ENCODE measurements around the gene PNMA6E. TPM values are rescaled to one million over a fixed set of nuclear protein-coding genes. Genes with fewer than 3 reads are reported as not detected.

PNMA6E gene
- total RNA-seq, 6 experiments from 2014 or later = not detected

GRCh38 chrX:153442463-153442862 lies 41.3 kb upstream of the PNMA6E start:
- no peaks in the 10 kb centered on the region for H3K27me3 ChIP-seq
- H3K4me3 ChIP-seq = no peak overlapping the region
- DNase-seq (no peak), ATAC-seq (no peak)
- no peak overlapping the region for H3K27ac ChIP-seq
- H3K9me3 ChIP-seq = no peaks in the 10 kb centered on the region
- TF ChIP-seq POLR2A (IDR thresholded peaks at IDR 0.05) (no peak), CTCF (IDR thresholded peaks at IDR 0.05) (no peak)
- no peaks in the 10 kb centered on the region for H3K36me3 ChIP-seq
- no peaks in the 10 kb centered on the region for H3K4me1 ChIP-seq
- intact Hi-C loops (cut with DNase I) = no loop called here
- WGBS (ENCODE audit: insufficient coverage, low coverage, low lambda C conversion rate, missing lambda C conversion rate) = 67% methylated on average over 1 of the region's 5 CpGs

- Histone ChIP-seq H3K27me3 (no peaks in the 10 kb centered on the region), H3K27ac (no peak overlapping the region), H3K4me3 (no peak overlapping the region), H3K36me3 (no peaks in the 10 kb centered on the region), H3K9me3 (no peaks in the 10 kb centered on the region), H3K4me1 (no peaks in the 10 kb centered on the region)
- ATAC-seq (no peak), DNase-seq (no peak)
- intact Hi-C loops (cut with DNase I) = no loop called here
- no peak for TF ChIP-seq POLR2A (IDR thresholded peaks at IDR 0.05)
- WGBS (ENCODE audit: insufficient coverage, low coverage, low lambda C conversion rate, missing lambda C conversion rate) = 30% methylated on average over 1 of the region's 9 CpGs
These were observed 40.8 kb upstream of the PNMA6E start for GRCh38 chrX:153441981-153442380.

- H3K27me3 ChIP-seq = no peaks in the 10 kb centered on the region
- intact Hi-C loops (cut with DNase I) = no loop called here
- ATAC-seq = no peak
- no peaks in the 10 kb centered on the region for H3K36me3 ChIP-seq
- 51% methylated on average over 7 of the region's 7 CpGs for WGBS (ENCODE audit: insufficient coverage, low coverage, low lambda C conversion rate, missing lambda C conversion rate)
- no peak for TF ChIP-seq CTCF (IDR thresholded peaks at IDR 0.05)
- TF ChIP-seq POLR2A (IDR thresholded peaks at IDR 0.05) = no peak
- no peaks in the 10 kb centered on the region for H3K4me1 ChIP-seq
- DNase-seq = no peak
- H3K9me3 ChIP-seq = no peaks in the 10 kb centered on the region
- no peak overlapping the region for H3K27ac ChIP-seq
- H3K4me3 ChIP-seq = no peak overlapping the region
These were observed 40.1 kb upstream of the PNMA6E start for GRCh38 chrX:153441296-153441695.

GRCh38 chrX:153440556-153441135 lies 39.5 kb upstream of the PNMA6E start:
- Histone ChIP-seq H3K27me3 (no peaks in the 10 kb centered on the region), H3K4me1 (no peaks in the 10 kb centered on the region), H3K4me3 (no peak overlapping the region), H3K27ac (no peak overlapping the region), H3K36me3 (no peaks in the 10 kb centered on the region), H3K9me3 (no peaks in the 10 kb centered on the region)
- no peak for DNase-seq
- ATAC-seq = no peak
- TF ChIP-seq POLR2A (IDR thresholded peaks at IDR 0.05) (no peak), CTCF (IDR thresholded peaks at IDR 0.05) (no peak)
- WGBS (ENCODE audit: insufficient coverage, low coverage, low lambda C conversion rate, missing lambda C conversion rate) = 53% methylated on average over 12 of the region's 13 CpGs
- intact Hi-C loops (cut with DNase I) = no loop called here

- H3K36me3 ChIP-seq = no peaks in the 10 kb centered on the region
- no peak for ATAC-seq
- TF ChIP-seq POLR2A (IDR thresholded peaks at IDR 0.05) (no peak), CTCF (IDR thresholded peaks at IDR 0.05) (no peak)
- WGBS (ENCODE audit: insufficient coverage, low coverage, low lambda C conversion rate, missing lambda C conversion rate) = 80% methylated on average over 4 of the region's 4 CpGs
- H3K4me1 ChIP-seq = no peaks in the 10 kb centered on the region
- H3K4me3 ChIP-seq = no peak overlapping the region
- H3K27me3 ChIP-seq = no peaks in the 10 kb centered on the region
- DNase-seq = no peak
- intact Hi-C loops (cut with DNase I) = no loop called here
- no peaks in the 10 kb centered on the region for H3K9me3 ChIP-seq
- H3K27ac ChIP-seq = no peak overlapping the region
These were observed 38.8 kb upstream of the PNMA6E start for GRCh38 chrX:153439977-153440376.
